NCI-H187 (cell line): ENCODE measurements around the gene VPS35L.

Experiments used
- DNase-seq, 2 experiments: peaks; one replicate each; lab custom pipeline; 2025; lab: John Stamatoyannopoulos, UW

The VPS35L gene

DNA sequence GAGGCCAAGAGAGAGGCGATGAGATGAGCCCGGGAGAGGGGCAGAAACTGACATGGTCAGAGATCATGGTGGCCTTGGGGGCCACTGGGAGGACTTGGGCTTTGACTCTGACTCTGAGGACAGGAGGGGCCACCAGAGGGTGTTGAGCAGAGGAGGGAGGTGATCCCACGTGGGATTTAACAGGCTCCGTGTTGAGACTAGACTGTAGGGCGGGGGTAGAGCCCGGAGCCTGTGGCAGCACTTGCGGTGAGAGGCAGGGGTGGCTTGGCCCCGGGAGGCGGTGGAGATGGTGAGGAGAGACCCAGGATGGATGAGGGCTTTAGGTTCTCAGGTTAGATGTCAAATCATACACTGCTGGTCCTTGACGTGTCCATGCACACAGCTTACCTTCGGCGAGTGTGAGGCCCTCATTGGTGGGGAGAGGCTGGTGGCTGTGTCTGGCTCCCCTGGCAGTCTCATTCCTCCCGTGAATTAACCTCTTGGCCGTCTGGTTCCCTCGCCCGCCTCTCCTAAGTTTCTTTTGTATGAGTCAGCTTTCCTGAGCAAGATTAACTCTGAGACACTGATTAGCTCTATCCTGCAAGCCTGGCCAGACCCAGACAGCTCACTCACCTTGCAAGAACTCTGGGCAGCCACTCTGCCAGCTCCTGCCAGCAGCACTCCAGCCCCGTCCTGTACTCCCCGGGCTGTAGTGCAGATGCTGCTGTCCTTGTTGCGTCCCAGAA lies 39.7 kb downstream of the VPS35L start:
- no peak for DNase-seq

DNA sequence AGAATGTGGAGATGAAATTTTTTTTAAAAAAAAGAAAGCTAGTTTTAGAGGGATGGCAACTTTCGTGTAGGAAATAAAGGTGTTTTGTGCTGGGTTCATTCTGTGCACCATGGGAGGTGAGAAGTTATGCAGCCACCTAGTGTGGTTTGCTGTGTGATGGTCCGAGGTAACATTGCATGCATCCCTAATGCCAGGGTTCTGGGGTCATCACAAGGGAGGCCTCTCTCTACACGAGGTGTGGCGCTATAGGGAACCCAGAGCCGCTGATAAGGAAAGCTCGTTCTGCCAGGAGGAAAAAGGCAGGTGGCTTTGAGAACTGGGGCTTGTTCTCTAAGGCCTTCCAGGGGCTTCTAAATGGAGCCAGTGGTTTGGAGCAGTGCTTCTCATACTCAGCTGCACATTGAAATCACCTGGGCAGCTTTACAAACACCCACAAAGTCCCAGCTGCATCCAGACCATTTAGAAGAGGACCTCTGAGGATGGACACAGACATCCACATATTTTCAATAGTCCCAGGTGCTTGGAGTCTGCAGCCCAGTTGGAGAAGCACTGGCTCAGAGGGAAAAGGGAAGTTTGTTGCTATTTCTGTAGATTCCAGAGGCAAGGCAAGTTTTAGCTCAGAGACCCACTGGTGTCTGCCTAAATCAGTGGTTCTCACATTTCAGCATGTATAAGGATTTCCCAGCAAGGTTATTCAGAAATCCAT lies 43.5 kb downstream of the VPS35L start:
- no peak for DNase-seq

DNA sequence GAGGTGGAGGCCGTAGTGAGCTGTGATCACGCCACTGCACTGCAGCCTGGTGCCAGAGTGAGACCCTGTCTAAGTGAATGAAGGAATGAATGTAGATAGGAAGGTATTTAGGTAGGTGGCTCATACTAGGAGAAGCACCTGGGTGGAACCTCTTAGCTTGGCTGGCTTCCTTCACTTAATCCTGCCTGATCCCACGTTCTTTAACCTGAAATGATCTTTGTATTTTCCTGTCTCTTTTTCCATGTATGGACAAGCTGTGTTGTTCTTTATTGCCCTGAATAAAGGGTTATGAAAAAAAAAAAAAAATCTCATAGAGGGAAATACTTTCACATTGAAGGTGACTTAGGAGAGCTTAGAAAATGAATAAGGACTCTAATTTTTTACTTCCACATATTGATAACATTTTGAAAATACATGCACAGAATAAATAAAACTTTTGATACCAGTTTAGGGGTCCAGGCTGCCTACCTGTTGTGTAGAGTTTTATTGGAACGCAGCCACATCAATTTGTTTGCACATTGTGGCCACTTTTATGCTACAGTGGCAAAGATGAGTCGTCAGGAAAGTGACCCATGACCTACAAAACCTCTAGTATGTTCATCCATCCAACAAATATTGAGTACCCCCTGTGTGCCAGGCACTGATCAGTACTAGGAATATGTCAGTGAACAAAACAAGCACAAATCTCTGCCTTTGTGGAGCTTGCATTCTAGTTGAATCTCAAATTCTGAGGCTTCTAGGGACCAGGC lies 44.6 kb downstream of the VPS35L start:
- no peak for DNase-seq

DNA sequence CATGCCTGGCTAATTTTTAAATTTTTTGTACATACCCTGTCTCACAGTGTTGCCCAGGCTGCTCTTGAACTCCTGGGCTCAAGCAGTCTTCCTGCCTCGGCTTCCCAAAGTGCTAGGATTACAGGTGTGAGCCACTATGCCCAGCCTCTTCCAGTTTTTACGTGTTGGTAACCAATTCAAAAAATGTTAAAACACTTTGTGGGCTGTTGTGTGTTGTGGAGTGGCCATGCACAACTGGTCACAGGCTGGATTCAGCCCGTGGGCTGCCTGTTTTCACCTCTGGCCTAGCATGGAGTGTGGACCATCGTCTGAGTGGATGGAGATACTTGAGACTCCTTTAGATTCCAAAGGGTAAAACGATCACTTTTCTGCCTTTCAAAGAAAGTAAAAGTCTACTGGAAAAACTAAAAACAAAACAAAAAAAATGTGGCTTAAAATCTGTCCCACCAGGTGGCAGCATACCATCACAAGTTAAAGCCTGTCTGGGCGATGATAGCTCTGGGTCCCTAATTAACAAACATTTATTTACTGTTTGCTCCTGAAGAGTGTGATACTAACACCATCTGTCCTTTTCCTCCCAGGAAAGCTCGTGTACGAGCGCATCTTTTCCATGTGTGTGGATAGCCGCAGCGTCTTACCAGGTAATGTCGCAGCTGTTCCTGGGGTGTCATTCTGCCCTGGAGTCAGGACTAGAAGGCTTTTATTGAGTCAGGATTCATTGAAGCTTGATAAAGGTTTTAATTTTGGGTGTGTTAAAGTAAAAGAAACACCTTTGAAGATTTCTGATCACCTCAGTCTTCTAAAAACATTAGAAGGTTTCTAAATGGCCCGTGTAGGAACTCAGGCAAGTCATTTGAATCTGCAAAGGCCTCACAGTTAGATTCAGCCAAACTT lies 45.8 kb downstream of the VPS35L start:
- DNase-seq, result no peak

DNA sequence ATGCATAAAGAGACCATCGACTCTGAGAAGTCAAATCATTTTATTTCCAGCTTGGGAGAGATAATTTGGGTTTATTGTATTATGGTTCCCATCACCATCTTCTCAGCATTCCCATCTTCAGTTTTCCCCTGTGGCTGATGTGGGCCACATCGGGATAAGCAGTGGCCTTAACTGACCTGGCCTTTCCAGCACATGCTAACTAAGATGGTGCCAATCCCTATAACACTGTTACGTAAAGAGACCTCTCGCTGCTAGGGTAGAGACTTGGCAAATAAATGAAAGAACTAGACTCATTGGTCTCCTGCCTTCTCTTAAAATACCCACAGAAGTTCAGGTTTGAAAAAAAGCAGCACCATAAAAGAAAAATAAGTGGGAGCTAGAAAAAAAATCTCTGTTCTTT lies 49.4 kb downstream of the VPS35L start:
- no peak for DNase-seq

DNA sequence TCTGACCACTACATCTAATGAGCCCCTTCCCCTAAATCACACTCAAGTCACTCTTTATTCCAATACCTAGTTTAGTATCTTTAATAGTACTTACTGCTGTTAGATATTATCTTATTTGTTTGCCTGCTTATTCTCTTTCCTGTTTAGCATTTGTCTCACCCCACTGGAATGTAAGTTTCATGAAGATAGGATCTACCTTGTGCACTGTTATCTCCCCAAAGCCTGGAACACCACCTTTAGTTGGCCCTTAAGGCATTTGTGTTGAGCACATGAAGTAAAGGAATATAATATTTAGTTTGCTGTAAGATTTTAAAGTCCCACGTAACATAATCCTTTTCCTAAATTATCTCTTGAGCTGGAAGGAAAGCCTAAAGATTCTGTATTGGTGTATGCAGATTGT lies 50.2 kb downstream of the VPS35L start:
- no peak for DNase-seq

DNA sequence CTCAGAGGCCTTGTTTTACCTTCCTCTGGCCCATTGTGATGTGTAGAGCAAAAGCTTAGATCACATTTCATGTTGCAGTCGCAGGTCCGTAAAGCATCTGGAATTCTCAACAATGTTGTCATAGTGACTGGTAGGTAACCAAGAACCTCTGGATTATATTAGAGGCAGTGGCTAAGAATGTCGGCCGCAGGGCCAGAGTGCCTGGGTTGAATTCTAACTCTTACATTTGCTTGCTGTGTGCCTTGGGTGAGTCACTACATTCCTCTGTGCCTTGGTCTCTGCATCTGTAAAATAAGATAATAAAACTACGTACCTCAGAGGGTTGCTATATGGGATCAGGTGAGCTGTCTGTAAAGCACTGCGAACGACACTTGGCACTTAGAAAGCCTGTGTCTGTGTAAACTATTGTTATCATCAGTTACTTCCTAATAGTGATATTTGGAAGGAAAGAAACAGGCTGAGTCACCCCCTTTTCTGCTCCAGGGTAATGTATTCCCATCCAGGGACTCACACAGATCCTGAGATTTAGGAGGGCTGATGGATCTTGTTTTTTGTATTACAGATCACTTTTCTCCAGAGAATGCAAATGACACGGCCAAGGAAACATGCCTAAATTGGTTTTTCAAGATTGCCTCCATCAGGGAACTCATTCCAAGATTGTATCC lies 52.2 kb downstream of the VPS35L start:
- no peak for DNase-seq

DNA sequence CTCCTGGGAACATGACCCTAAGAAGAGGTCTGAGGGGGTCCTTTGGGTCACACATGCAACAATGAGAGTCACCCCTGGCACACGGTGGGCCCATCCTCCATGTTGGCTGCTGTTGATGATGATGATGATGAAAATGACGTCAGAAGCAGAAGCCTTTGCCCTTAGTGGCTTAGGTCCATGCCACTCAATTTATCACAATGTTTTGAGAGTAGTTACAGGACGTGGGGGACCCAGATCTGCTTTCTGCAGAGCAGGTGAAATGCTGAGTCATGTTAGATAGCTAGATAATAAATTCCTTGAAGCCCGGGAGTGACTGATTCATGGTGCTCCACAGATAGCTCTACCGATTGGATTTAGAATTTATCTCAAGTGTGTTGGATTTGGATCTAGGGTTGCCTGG lies 53.9 kb downstream of the VPS35L start:
- no peak for DNase-seq

DNA sequence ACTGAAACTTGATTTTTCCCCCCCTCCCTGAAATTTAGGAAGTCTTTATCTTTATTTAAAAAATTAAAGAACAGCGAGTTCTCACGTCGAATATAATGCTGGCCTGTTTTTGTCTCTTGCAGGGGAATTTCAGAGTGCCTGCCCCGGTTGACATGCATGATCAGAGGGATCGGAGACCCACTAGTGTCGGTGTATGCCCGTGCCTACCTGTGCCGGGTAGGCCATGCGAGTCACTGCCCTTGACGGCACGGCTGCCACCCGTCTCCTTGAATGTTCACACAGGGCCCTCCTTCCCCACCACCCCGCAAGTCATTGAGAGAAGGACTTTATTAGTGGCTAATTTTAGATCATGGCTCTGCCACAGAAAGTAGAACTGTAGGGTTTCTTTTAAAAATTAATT lies 54.7 kb downstream of the VPS35L start:
- DNase-seq, result no peak

DNA sequence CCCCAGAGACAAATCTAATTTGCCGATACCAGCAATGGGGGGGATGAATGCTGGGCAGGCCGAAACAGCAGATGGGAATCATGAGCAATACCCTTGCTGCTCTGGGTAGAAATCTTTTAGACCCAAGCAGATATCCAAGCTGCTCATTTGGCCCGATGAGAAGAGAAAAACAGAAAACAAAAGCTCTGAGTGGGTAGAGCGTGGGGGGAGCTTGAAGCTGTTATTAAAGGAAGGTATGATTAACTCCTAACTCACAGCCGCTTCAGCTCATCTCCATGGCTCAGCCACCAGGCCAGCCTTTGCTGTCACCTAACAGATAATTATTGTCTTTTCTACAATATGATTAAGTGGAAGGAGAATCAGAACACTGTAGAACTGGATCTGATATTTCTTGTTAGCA lies 58.3 kb downstream of the VPS35L start:
- DNase-seq, result no peak

DNA sequence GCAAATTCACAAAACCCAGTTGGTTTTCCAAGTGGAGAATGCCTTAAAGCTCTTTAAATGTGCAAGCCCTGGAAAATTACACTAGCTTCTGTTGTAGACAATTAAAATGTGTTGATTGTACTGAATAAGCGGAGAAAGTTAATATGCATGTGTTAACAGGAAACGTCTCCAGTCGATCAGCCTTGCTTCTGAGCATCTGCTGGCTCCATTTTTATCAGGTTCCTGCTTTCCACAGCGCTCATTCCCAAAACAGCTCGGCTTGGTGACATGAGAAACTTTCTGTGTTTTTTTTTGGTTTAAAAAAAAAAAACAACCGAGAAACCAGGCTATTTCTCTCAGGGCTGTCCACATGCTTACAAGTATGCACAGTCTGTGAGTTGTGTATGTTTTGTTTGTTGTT lies 60.7 kb downstream of the VPS35L start:
- DNase-seq, result no peak

DNA sequence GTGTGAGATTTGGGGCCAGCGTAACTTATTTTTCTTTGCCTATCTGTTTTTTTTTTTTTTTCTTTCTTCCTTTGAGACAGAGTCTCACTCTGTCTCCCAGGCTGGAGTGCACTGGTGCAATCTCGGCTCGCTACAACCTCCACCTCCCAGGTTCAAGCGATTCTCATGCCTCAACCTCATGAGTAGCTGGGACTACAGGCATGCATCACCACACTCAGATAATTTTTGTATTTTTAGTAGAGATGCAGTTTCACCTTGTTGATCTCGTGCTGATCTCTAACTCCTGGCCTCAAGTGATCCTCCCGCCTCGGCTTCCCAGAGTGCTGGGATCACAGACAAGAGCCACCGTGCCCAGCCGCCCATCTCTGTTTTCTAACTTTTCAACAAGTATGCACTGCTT lies 63.4 kb downstream of the VPS35L start:
- DNase-seq, result no peak

DNA sequence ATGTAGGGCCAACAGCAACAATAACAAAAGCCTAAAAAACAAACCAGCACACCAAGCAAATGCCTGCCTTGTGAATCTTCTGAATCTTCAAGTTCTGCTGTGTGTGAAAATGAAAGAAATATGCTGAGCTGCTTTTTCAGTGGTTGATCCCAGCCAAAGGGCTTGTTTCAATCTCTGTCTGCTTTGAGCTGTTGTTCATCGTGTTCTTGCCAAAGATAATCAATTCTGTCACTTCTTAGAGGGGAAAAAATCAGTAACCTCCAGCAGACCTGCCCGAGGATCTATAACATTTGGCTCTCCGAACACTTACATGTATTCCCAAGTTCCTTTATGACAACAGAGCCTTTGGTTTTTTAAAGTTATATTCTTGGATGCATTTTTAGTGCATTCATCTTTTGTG lies 65.9 kb downstream of the VPS35L start:
- no peak for DNase-seq

DNA sequence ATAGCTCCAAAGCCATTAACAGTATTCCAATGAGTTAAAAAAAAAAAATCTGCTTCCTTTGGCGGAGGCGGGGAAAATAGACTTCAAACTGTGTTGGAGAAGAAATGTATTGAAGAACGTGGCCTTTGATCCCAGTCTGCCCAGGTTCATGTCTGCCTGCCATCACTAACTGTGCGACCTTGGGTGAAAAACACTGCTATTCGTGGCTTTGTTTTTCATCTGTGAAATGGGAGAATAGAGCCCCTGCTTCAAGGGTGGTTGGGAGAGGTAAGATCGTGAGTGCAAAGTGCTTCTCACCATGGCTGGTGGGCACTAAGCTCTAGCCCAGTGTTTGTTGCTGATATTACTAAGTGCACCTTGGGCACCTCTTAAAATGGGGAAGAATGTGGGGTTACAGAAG lies 69.5 kb downstream of the VPS35L start:
- DNase-seq, result no peak

DNA sequence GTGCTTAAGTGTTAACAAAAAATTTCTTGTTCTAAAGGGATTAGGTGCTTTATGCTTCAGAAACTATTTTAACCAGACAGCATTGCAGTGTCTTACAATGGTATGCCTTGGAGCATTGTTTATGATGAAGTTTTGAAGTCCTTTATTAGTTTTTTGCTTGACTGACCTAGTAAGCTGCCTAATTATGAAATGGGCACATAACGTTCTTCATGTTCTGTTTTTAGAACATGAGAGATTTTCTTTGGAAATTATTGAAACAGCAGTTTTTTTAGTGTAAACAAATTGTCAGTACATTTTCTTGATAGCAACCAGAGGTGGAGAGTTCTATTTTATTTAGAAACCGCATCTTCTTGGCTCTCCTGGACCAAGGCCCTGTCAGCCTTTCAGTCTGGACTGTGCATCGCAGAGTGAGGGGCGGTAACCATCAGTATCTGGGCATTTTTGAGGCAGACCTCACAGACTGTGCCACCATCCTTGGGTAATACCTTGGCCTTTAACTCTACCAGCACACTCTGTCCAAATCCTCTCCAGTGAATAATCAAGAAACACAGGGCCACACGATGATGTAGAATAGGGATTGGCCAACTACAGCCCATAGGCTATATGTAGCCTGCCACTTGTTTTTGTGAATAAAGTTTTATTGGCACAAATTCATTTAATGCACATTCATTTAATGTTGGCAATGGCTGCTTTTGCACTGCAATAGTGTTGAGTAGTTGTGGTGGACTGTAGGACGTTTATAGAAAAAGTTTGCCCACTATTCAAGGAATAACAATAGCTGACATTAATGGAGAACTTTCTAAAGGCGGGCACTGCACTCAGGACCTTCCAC lies 81.1 kb downstream of the VPS35L start:
- no peak for DNase-seq

DNA sequence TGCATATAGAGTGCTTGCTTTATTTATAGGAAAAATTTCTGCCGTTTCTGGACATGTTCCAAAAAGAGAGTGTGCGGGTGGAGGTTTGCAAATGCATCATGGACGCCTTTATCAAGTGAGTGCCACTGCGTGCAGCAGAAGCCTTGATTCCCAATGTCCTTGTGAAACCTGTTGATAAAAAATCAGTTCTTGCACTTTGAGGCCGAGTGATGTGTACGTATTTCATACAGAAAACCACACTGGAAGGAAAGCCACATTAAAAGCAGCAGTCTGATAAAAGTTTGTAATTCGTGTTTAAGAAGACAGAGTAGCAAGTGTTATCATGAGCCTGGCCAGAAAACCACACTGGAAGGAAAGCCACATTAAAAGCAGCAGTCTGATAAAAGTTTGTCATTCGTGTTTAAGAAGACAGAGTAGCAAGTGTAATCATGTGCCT lies 84.5 kb downstream of the VPS35L start:
- no peak for DNase-seq

DNA sequence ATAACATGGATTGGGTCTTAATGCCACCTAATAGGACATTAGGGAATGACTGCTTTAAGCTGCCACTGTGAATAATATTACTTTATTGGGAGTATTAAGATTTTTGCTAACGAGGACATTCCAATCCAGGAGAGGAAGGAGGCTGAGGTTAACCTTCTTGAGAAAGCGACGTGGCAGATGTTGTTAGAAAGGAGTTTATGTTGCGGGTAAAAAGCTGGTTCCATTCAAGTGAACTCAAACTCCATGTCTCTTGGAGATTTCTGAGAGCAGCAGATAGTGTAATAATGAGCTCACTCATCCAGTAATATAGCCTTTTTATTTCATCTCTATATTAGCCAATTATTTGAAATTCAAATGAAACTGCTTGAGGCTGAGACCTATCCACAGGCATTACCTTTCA lies 87.0 kb downstream of the VPS35L start:
- no peak for DNase-seq

DNA sequence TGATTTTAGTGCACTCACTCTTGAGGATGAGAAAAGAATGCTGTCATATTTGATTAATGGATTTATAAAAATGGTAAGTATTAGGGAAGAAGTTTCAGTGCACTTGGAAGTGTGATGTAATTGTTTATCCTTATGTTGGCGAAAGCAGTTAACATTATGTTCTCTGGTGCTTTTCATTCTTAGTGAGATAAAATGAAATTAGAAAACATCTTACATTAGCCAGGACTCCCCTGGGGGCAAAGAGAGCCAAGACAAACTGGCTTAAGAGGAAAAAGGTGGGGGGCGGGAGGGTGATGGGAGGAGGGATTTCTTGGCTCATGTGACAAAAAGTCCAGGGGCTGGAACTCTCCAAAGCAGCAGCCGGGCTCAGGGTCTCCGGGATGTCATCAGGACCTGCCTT lies 89.4 kb downstream of the VPS35L start:
- DNase-seq, result no peak

DNA sequence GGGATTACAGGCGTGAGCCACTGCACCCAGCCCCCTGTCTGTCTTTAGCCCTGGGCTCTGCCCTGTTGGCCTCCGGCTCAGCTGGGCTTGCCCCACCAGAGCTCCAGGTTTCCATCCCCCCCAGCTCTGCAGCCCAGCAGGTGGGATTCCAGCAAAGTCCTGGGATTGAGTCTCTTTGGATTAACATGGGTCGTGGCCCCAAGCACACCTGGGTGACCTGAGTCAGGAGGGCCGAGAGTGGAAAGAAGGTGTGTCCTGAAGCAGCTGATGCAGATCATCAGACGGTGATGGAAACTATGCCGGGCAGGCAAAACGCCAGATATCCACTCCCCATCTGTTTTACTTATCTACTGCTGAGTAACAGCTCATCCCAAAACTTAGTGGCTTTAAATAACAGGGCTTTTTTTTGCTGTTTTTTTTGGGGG lies 90.1 kb downstream of the VPS35L start:
- no peak for DNase-seq

DNA sequence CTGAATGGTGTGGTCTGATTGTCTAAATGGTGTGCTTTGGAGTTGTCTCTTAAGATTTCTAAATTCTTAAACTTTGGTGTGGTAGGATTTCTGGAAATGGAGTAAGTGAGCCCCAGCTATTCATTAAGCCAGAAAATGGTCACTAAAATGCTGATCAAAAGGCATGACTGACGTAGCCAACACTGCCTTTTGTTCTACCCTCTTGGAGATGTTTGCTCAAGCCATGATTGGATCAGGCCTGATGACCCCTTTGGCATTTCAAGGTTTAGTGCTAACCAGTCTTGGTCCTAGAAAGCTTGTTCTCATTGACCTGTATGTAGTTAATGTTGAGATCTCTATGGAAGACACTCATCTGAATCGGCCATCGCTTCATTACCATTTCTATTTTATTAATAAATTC lies 94.5 kb downstream of the VPS35L start:
- no peak for DNase-seq

DNA sequence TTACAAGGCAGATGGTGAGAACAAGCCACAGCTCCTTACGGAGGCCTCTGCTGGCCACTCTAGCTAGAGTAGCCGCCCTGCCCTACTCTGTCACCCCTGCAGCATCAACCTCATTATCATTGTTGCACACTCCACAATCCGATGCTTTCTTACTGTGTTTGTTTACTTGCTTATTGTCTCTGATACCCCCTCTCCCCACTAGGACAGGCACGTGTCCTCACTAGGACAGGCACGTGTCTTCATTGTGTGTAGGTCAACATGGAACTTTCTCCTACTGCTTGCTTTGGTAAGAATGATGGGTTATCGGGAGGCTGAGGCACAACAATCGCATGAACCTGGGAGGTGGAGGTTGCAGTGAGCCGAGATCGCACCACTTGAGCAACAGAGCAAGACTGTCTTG lies 98.6 kb downstream of the VPS35L start:
- DNase-seq, result no peak
